Loucy (cell line): ENCODE results near the gene SYT1.

Source experiments
- H2AFZ ChIP-seq: fragments of 200-600 bp; sonication (generic); 2 replicates; pipeline ENCODE4 v1.6.0; 2016; ENCODE audit warnings: antibody characterized with exemption, mild to moderate bottlenecking, low read length, moderate library complexity
- H3F3A ChIP-seq: fragments of 200-600 bp; 2 replicates; pipeline ENCODE4 v1.6.0; 2016; ENCODE audit warnings: antibody characterized with exemption, low read depth, mild to moderate bottlenecking
- H3K27me3 ChIP-seq: fragments of 200-600 bp; sonication (generic); 2 replicates; pipeline ENCODE4 v1.6.1; 2014; ENCODE audit warnings: low read length, mild to moderate bottlenecking; ENCODE audit not compliant: insufficient read depth, poor library complexity, severe bottlenecking
- H3K36me3 ChIP-seq: fragments of 200-600 bp; sonication (generic); 2 replicates; pipeline ENCODE4 v1.6.1; 2016; ENCODE audit warnings: low read length; ENCODE audit not compliant: insufficient read depth
- H3K4me1 ChIP-seq: fragments of 200-600 bp; sonication (generic); 2 replicates; pipeline ENCODE4 v1.5.1; 2014; ENCODE audit warnings: low read length, mild to moderate bottlenecking; ENCODE audit not compliant: insufficient read depth, poor library complexity, severe bottlenecking
- H3K4me2 ChIP-seq: fragments of 200-600 bp; sonication (generic); 2 replicates; pipeline ENCODE4 v1.6.0; 2014; ENCODE audit warnings: antibody characterized with exemption, low read length, low read depth, mild to moderate bottlenecking; ENCODE audit not compliant: poor library complexity, severe bottlenecking
- H3K4me3 ChIP-seq: fragments of 200-600 bp; sonication (generic); 2 replicates; pipeline ENCODE4 v1.5.1; 2014; ENCODE audit warnings: low read length, mild to moderate bottlenecking, mixed read lengths; ENCODE audit not compliant: poor library complexity, severe bottlenecking
- H3K79me2 ChIP-seq: fragments of 200-600 bp; sonication (generic); 2 replicates; pipeline ENCODE4 v1.6.1; 2014; ENCODE audit warnings: low read length; ENCODE audit not compliant: insufficient read depth
- H3K9ac ChIP-seq: fragments of 200-600 bp; sonication (generic); 2 replicates; pipeline ENCODE4 v1.6.0; 2014; ENCODE audit warnings: mild to moderate bottlenecking, low read depth, low read length, moderate library complexity; ENCODE audit not compliant: poor library complexity, severe bottlenecking
- H3K9me2 ChIP-seq: fragments of 200-600 bp; sonication (generic); replicated peaks from 2 replicates; pipeline ENCODE4 v1.6.1; 2016; ENCODE audit warnings: low read depth, low read length, mixed read lengths
- H3K9me3 ChIP-seq: fragments of 200-600 bp; sonication (generic); 2 replicates; pipeline ENCODE4 v1.6.1; 2014; ENCODE audit warnings: mild to moderate bottlenecking, antibody characterized with exemption, low read length, low read depth; ENCODE audit not compliant: insufficient read depth
- H4K20me1 ChIP-seq: fragments of 200-600 bp; sonication (generic); 2 replicates; pipeline ENCODE4 v1.6.0; 2014; ENCODE audit warnings: antibody characterized with exemption, low read length, mild to moderate bottlenecking; ENCODE audit not compliant: insufficient read depth, poor library complexity, severe bottlenecking
- CTCF ChIP-seq: fragments of 200-600 bp; sonication (generic); conservative IDR thresholded peaks from 2 replicates; pipeline ENCODE4 v1.5.1; 2014; ENCODE audit warnings: mild to moderate bottlenecking, antibody characterized with exemption, low read length
- EZH2phosphoT487 ChIP-seq: fragments of 200-600 bp; IDR thresholded peaks from 2 replicates; pipeline ENCODE4 v1.6.1; 2018; ENCODE audit warnings: antibody characterized with exemption, mild to moderate bottlenecking, moderate library complexity, borderline replicate concordance

Gene SYT1

GRCh38 chr12:79161249-79161934 is 296.8 kb downstream of the SYT1 start:
- Histone ChIP-seq H3K9ac (no peak overlapping the region), H4K20me1 (no peaks in the 10 kb centered on the region), H3K79me2 (no peaks in the 10 kb centered on the region), H3F3A (no peaks in the 10 kb centered on the region), H3K36me3 (no peaks in the 10 kb centered on the region), H3K4me2 (no peak overlapping the region), H3K4me1 (no peaks in the 10 kb centered on the region), H3K27me3 (no peaks in the 10 kb centered on the region), H3K4me3 (no peak overlapping the region), H3K9me3 (no peaks in the 10 kb centered on the region), H3K9me2 (no peaks in the 10 kb centered on the region), H2AFZ (no peak overlapping the region)
- TF ChIP-seq EZH2phosphoT487 (no peak), CTCF (no peak)

GRCh38 chr12:79162147-79162772 is 297.7 kb downstream of the SYT1 start:
- no peak overlapping the region for H2AFZ ChIP-seq
- no peaks in the 10 kb centered on the region for H3F3A ChIP-seq
- H3K9me3 ChIP-seq: no peaks in the 10 kb centered on the region
- H3K4me2 ChIP-seq: no peak overlapping the region
- H3K4me1 ChIP-seq: no peaks in the 10 kb centered on the region
- no peak overlapping the region for H3K9ac ChIP-seq
- TF ChIP-seq EZH2phosphoT487 (no peak), CTCF (no peak)
- H3K4me3 ChIP-seq: no peak overlapping the region
- no peaks in the 10 kb centered on the region for H3K9me2 ChIP-seq
- H3K79me2 ChIP-seq: no peaks in the 10 kb centered on the region
- H3K27me3 ChIP-seq: no peaks in the 10 kb centered on the region
- H3K36me3 ChIP-seq: no peaks in the 10 kb centered on the region
- H4K20me1 ChIP-seq: no peaks in the 10 kb centered on the region

- TF ChIP-seq CTCF (no peak), EZH2phosphoT487 (no peak)
- Histone ChIP-seq H3K9me3 (no peaks in the 10 kb centered on the region), H3K79me2 (no peaks in the 10 kb centered on the region), H3K4me2 (no peak overlapping the region), H3K4me1 (no peaks in the 10 kb centered on the region), H3K9me2 (no peaks in the 10 kb centered on the region), H3K27me3 (no peaks in the 10 kb centered on the region), H3K4me3 (no peak overlapping the region), H4K20me1 (no peaks in the 10 kb centered on the region), H3K9ac (no peak overlapping the region), H2AFZ (no peak overlapping the region), H3K36me3 (no peaks in the 10 kb centered on the region), H3F3A (no peaks in the 10 kb centered on the region)
These were observed 298.4 kb downstream of the SYT1 start for GRCh38 chr12:79162948-79163347.
